ENCODE data around the gene NRXN2.

The NRXN2 gene

GRCh38 chr11:64613648-64614047 is 109.3 kb downstream of the NRXN2 start:
- H3K4me2 ChIP-seq (ENCODE audit: low read depth, low read length, poor library complexity, severe bottlenecking), result no peak overlapping the region
- H3K9ac ChIP-seq (ENCODE audit: low read depth, low read length, poor library complexity, severe bottlenecking), result peak overlapping the region; percentile 8
- H3K4me1 ChIP-seq (ENCODE audit: insufficient read depth, low read length, poor library complexity, severe bottlenecking), result peaks cover 66% of the 10 kb centered on the region

GRCh38 chr11:64611869-64612646 is 110.9 kb downstream of the NRXN2 start:
- H3K27me3 ChIP-seq (ENCODE audit: insufficient read depth, low read length, poor library complexity, severe bottlenecking), result no peaks in the 10 kb centered on the region
- H3K4me1 ChIP-seq (ENCODE audit: insufficient read depth, low read length, poor library complexity, severe bottlenecking), result peaks cover 70% of the 10 kb centered on the region
- no peak overlapping the region for H2AFZ ChIP-seq (ENCODE audit: low read length)
- no peaks in the 10 kb centered on the region for H3K9me2 ChIP-seq (replicated peaks; ENCODE audit: low read depth, low read length)
- peak overlapping the region; percentile 62 for H3K4me2 ChIP-seq (ENCODE audit: low read depth, low read length, poor library complexity, severe bottlenecking)
- no peak for TF ChIP-seq CTCF (conservative IDR thresholded peaks at IDR 0.05; ENCODE audit: low read length)
- peak overlapping the region; percentile 64 for H3K9ac ChIP-seq (ENCODE audit: low read depth, low read length, poor library complexity, severe bottlenecking)
- H3K9me3 ChIP-seq (ENCODE audit: insufficient read depth, low read depth, low read length), result no peaks in the 10 kb centered on the region
- no peaks in the 10 kb centered on the region for H3K79me2 ChIP-seq (ENCODE audit: insufficient read depth, low read length)
- peaks cover 25% of the 10 kb centered on the region; the same call in 1 of the 2 replicates for H3K36me3 ChIP-seq (ENCODE audit: insufficient read depth, low read length)
- peak overlapping the region; percentile 42 for H3K4me3 ChIP-seq (ENCODE audit: low read length, poor library complexity, severe bottlenecking)
- H3F3A ChIP-seq (ENCODE audit: low read depth), result no peaks in the 10 kb centered on the region
- H4K20me1 ChIP-seq (ENCODE audit: insufficient read depth, low read length, poor library complexity, severe bottlenecking), result no peaks in the 10 kb centered on the region

More at GRCh38 chr11:64613648-64614047, 109.3 kb downstream of the NRXN2 start:
- Histone ChIP-seq H3K4me3 (ENCODE audit: low read length, poor library complexity, severe bottlenecking) (no peak overlapping the region), H3K27me3 (ENCODE audit: insufficient read depth, low read length, poor library complexity, severe bottlenecking) (no peaks in the 10 kb centered on the region), H3K9me3 (ENCODE audit: insufficient read depth, low read depth, low read length) (no peaks in the 10 kb centered on the region), H3K9me2 (replicated peaks; ENCODE audit: low read depth, low read length) (no peaks in the 10 kb centered on the region), H2AFZ (ENCODE audit: low read length) (no peak overlapping the region), H3K79me2 (ENCODE audit: insufficient read depth, low read length) (no peaks in the 10 kb centered on the region), H4K20me1 (ENCODE audit: insufficient read depth, low read length, poor library complexity, severe bottlenecking) (no peaks in the 10 kb centered on the region), H3K36me3 (ENCODE audit: insufficient read depth, low read length) (peaks cover 36% of the 10 kb centered on the region; the same call in 1 of the 2 replicates), H3F3A (ENCODE audit: low read depth) (no peaks in the 10 kb centered on the region)
- no peak for TF ChIP-seq EZH2phosphoT487 (IDR thresholded peaks at IDR 0.05; ENCODE audit: borderline replicate concordance)
- TF ChIP-seq CTCF (conservative IDR thresholded peaks at IDR 0.05; ENCODE audit: low read length), result no peak

- H3K4me2 ChIP-seq (ENCODE audit: low read depth, low read length, poor library complexity, severe bottlenecking), result peak overlapping the region; percentile 62
- no peaks in the 10 kb centered on the region for H3K27me3 ChIP-seq (ENCODE audit: insufficient read depth, low read length, poor library complexity, severe bottlenecking)
- H3K4me3 ChIP-seq (ENCODE audit: low read length, poor library complexity, severe bottlenecking), result peak overlapping the region; percentile 42
- H3K9me3 ChIP-seq (ENCODE audit: insufficient read depth, low read depth, low read length), result no peaks in the 10 kb centered on the region
- peaks cover 70% of the 10 kb centered on the region for H3K4me1 ChIP-seq (ENCODE audit: insufficient read depth, low read length, poor library complexity, severe bottlenecking)
- no peaks in the 10 kb centered on the region for H3K79me2 ChIP-seq (ENCODE audit: insufficient read depth, low read length)
- no peaks in the 10 kb centered on the region for H4K20me1 ChIP-seq (ENCODE audit: insufficient read depth, low read length, poor library complexity, severe bottlenecking)
- H3F3A ChIP-seq (ENCODE audit: low read depth), result no peaks in the 10 kb centered on the region
- no peaks in the 10 kb centered on the region for H3K9me2 ChIP-seq (replicated peaks; ENCODE audit: low read depth, low read length)
- no peak overlapping the region for H2AFZ ChIP-seq (ENCODE audit: low read length)
- H3K36me3 ChIP-seq (ENCODE audit: insufficient read depth, low read length), result peaks cover 16% of the 10 kb centered on the region; the same call in 1 of the 2 replicates
- peak overlapping the region; percentile 64 for H3K9ac ChIP-seq (ENCODE audit: low read depth, low read length, poor library complexity, severe bottlenecking)
- no peak for TF ChIP-seq EZH2phosphoT487 (IDR thresholded peaks at IDR 0.05; ENCODE audit: borderline replicate concordance)
These were observed 111.8 kb downstream of the NRXN2 start for GRCh38 chr11:64611176-64611575.

All from Loucy (cell line).